ENCODE results near the gene TMEM126B.
"Not testable (repeated sequence)": the region's sequence is repeated elsewhere in the genome, so short reads cannot be mapped to it uniquely, and the experiment has no call there.

Gene TMEM126B

GRCh38 chr11:85627998-85628770 lies at the start of gene TMEM126B:
TSS of gene TMEM126B (plus strand) at chr11:85628593. CDS start at chr11:85628608, 15 bp downstream.
- Histone ChIP-seq H3K4me1 (ENCODE audit: control insufficient read depth, insufficient read depth, low read length) (peaks cover 4% of the 10 kb centered on the region), H3K9me3 (ENCODE audit: control insufficient read depth, insufficient read depth, low read length) (no peaks in the 10 kb centered on the region)

GRCh38 chr11:85582111-85582510 lies 46.3 kb upstream of the TMEM126B start:
- Histone ChIP-seq H3K9me3 (ENCODE audit: control insufficient read depth, insufficient read depth, low read length) (no peaks in the 10 kb centered on the region), H3K4me1 (ENCODE audit: control insufficient read depth, insufficient read depth, low read length) (no peaks in the 10 kb centered on the region), H3K27me3 (ENCODE audit: control insufficient read depth, insufficient read depth, low read length) (no peaks in the 10 kb centered on the region), H3K9ac (ENCODE audit: low read depth, low read length) (no peak overlapping the region), H3K4me3 (ENCODE audit: low read depth, low read length) (no peak overlapping the region), H3K36me3 (ENCODE audit: control insufficient read depth, insufficient read depth, low read length) (no peaks in the 10 kb centered on the region)

More at GRCh38 chr11:85627998-85628770, at the start of gene TMEM126B:
- Histone ChIP-seq H3K36me3 (ENCODE audit: control insufficient read depth, insufficient read depth, low read length) (no peaks in the 10 kb centered on the region), H3K27me3 (ENCODE audit: control insufficient read depth, insufficient read depth, low read length) (no peaks in the 10 kb centered on the region), H3K4me3 (ENCODE audit: low read depth, low read length) (peak within 1 kb of the TSS; percentile 72), H3K9ac (ENCODE audit: low read depth, low read length) (peak within 1 kb of the TSS; percentile 80)

GRCh38 chr11:85589373-85589772 lies 39.0 kb upstream of the TMEM126B start:
- Histone ChIP-seq H3K36me3 (ENCODE audit: control insufficient read depth, insufficient read depth, low read length) (no peaks in the 10 kb centered on the region), H3K27me3 (ENCODE audit: control insufficient read depth, insufficient read depth, low read length) (no peaks in the 10 kb centered on the region), H3K9ac (ENCODE audit: low read depth, low read length) (no peak overlapping the region), H3K9me3 (ENCODE audit: control insufficient read depth, insufficient read depth, low read length) (no peaks in the 10 kb centered on the region), H3K4me1 (ENCODE audit: control insufficient read depth, insufficient read depth, low read length) (no peaks in the 10 kb centered on the region), H3K4me3 (ENCODE audit: low read depth, low read length) (no peak overlapping the region)

GRCh38 chr11:85590848-85591483 lies 37.4 kb upstream of the TMEM126B start:
- Histone ChIP-seq H3K9me3 (ENCODE audit: control insufficient read depth, insufficient read depth, low read length) (no peaks in the 10 kb centered on the region), H3K9ac (ENCODE audit: low read depth, low read length) (no peak overlapping the region), H3K36me3 (ENCODE audit: control insufficient read depth, insufficient read depth, low read length) (no peaks in the 10 kb centered on the region), H3K27me3 (ENCODE audit: control insufficient read depth, insufficient read depth, low read length) (no peaks in the 10 kb centered on the region), H3K4me1 (ENCODE audit: control insufficient read depth, insufficient read depth, low read length) (no peaks in the 10 kb centered on the region), H3K4me3 (ENCODE audit: low read depth, low read length) (no peak overlapping the region)

- Histone ChIP-seq H3K4me1 (ENCODE audit: control insufficient read depth, insufficient read depth, low read length) (no peaks in the 10 kb centered on the region), H3K36me3 (ENCODE audit: control insufficient read depth, insufficient read depth, low read length) (no peaks in the 10 kb centered on the region), H3K9me3 (ENCODE audit: control insufficient read depth, insufficient read depth, low read length) (no peaks in the 10 kb centered on the region), H3K9ac (ENCODE audit: low read depth, low read length) (no peak overlapping the region), H3K27me3 (ENCODE audit: control insufficient read depth, insufficient read depth, low read length) (no peaks in the 10 kb centered on the region), H3K4me3 (ENCODE audit: low read depth, low read length) (no peak overlapping the region)
Measured at GRCh38 chr11:85595285-85595884, 33.0 kb upstream of the TMEM126B start.

- H3K36me3 ChIP-seq (ENCODE audit: control insufficient read depth, insufficient read depth, low read length), result no peaks in the 10 kb centered on the region
- no peak overlapping the region for H3K4me3 ChIP-seq (ENCODE audit: low read depth, low read length)
- no peaks in the 10 kb centered on the region for H3K9me3 ChIP-seq (ENCODE audit: control insufficient read depth, insufficient read depth, low read length)
- no peaks in the 10 kb centered on the region for H3K4me1 ChIP-seq (ENCODE audit: control insufficient read depth, insufficient read depth, low read length)
- H3K27me3 ChIP-seq (ENCODE audit: control insufficient read depth, insufficient read depth, low read length), result no peaks in the 10 kb centered on the region
- H3K9ac ChIP-seq (ENCODE audit: low read depth, low read length), result no peak overlapping the region
Measured at GRCh38 chr11:85596886-85597285, 31.5 kb upstream of the TMEM126B start.

GRCh38 chr11:85599083-85599482 lies 29.3 kb upstream of the TMEM126B start:
- Histone ChIP-seq H3K9me3 (ENCODE audit: control insufficient read depth, insufficient read depth, low read length) (no peaks in the 10 kb centered on the region), H3K4me3 (ENCODE audit: low read depth, low read length) (no peak overlapping the region), H3K9ac (ENCODE audit: low read depth, low read length) (no peak overlapping the region), H3K27me3 (ENCODE audit: control insufficient read depth, insufficient read depth, low read length) (no peaks in the 10 kb centered on the region), H3K4me1 (ENCODE audit: control insufficient read depth, insufficient read depth, low read length) (no peaks in the 10 kb centered on the region), H3K36me3 (ENCODE audit: control insufficient read depth, insufficient read depth, low read length) (no peaks in the 10 kb centered on the region)

- Histone ChIP-seq H3K4me3 (ENCODE audit: low read depth, low read length) (no peak overlapping the region), H3K9me3 (ENCODE audit: control insufficient read depth, insufficient read depth, low read length) (no peaks in the 10 kb centered on the region), H3K36me3 (ENCODE audit: control insufficient read depth, insufficient read depth, low read length) (no peaks in the 10 kb centered on the region), H3K4me1 (ENCODE audit: control insufficient read depth, insufficient read depth, low read length) (no peaks in the 10 kb centered on the region), H3K27me3 (ENCODE audit: control insufficient read depth, insufficient read depth, low read length) (no peaks in the 10 kb centered on the region), H3K9ac (ENCODE audit: low read depth, low read length) (no peak overlapping the region)
Measured at GRCh38 chr11:85602526-85603213, 25.7 kb upstream of the TMEM126B start.

GRCh38 chr11:85603220-85603619 lies 25.2 kb upstream of the TMEM126B start:
- Histone ChIP-seq H3K4me3 (ENCODE audit: low read depth, low read length) (no peak overlapping the region), H3K9ac (ENCODE audit: low read depth, low read length) (no peak overlapping the region), H3K36me3 (ENCODE audit: control insufficient read depth, insufficient read depth, low read length) (no peaks in the 10 kb centered on the region), H3K27me3 (ENCODE audit: control insufficient read depth, insufficient read depth, low read length) (no peaks in the 10 kb centered on the region), H3K4me1 (ENCODE audit: control insufficient read depth, insufficient read depth, low read length) (no peaks in the 10 kb centered on the region), H3K9me3 (ENCODE audit: control insufficient read depth, insufficient read depth, low read length) (no peaks in the 10 kb centered on the region)

GRCh38 chr11:85606237-85606636 lies 22.2 kb upstream of the TMEM126B start:
- H3K9me3 ChIP-seq (ENCODE audit: control insufficient read depth, insufficient read depth, low read length); H3K4me3 ChIP-seq (ENCODE audit: low read depth, low read length); H3K4me1 ChIP-seq (ENCODE audit: control insufficient read depth, insufficient read depth, low read length): not testable (repeated sequence)

GRCh38 chr11:85608621-85609020 lies 19.8 kb upstream of the TMEM126B start:
- not testable (repeated sequence) for H3K4me3 ChIP-seq (ENCODE audit: low read depth, low read length); H3K4me1 ChIP-seq (ENCODE audit: control insufficient read depth, insufficient read depth, low read length); H3K9ac ChIP-seq (ENCODE audit: low read depth, low read length); H3K9me3 ChIP-seq (ENCODE audit: control insufficient read depth, insufficient read depth, low read length); H3K36me3 ChIP-seq (ENCODE audit: control insufficient read depth, insufficient read depth, low read length); H3K27me3 ChIP-seq (ENCODE audit: control insufficient read depth, insufficient read depth, low read length)

More at GRCh38 chr11:85606237-85606636, 22.2 kb upstream of the TMEM126B start:
- H3K9ac ChIP-seq (ENCODE audit: low read depth, low read length); H3K36me3 ChIP-seq (ENCODE audit: control insufficient read depth, insufficient read depth, low read length); H3K27me3 ChIP-seq (ENCODE audit: control insufficient read depth, insufficient read depth, low read length): not testable (repeated sequence)
